Suprapubic skin (tissue), 3 donors: Measurements from ENCODE around the gene LRP8.

Experiments used
- POLR2A ChIP-seq, 2 donors: fragments of 450-650 bp; IDR thresholded peaks; one replicate each; pipeline ENCODE4 v1.6.1; 2017; ENCODE audit warnings: antibody characterized with exemption in 2 of 2, mild to moderate bottlenecking in 2 of 2, moderate library complexity in 2 of 2
- TF ChIP-seq, protein P1 (sequence below), 2 donors: fragments of 200-600 bp in 1 of 2; fragments of 450-650 bp in 1 of 2; sonication (generic) in 1 of 2; IDR thresholded peaks; one replicate each; pipeline ENCODE4 v1.5.1; 2016 to 2019; ENCODE audit warnings: antibody characterized with exemption in 2 of 2, mild to moderate bottlenecking in 1 of 2, moderate library complexity in 1 of 2

DNA sequence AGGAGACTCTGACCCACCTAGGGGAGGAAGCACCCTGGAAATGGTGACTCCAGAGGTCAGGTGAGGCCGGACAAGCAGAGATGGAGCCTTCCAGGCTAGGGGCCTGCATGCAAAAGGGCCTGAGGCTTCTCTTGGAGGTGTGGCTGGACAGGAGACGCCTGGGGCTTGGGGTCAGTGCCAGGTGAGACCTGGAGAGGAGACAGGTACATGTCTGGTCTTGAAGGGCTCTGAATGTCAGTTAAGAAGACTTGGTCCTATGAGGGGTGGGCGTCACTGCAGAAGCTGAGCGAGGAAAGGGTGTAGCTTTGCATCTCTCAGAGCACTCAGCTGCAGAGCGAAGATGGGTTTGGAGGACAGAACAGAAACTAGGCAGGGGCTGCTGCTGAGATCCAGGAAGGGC is 14.3 kb downstream of the LRP8 start:
- TF ChIP-seq, protein P1, sequence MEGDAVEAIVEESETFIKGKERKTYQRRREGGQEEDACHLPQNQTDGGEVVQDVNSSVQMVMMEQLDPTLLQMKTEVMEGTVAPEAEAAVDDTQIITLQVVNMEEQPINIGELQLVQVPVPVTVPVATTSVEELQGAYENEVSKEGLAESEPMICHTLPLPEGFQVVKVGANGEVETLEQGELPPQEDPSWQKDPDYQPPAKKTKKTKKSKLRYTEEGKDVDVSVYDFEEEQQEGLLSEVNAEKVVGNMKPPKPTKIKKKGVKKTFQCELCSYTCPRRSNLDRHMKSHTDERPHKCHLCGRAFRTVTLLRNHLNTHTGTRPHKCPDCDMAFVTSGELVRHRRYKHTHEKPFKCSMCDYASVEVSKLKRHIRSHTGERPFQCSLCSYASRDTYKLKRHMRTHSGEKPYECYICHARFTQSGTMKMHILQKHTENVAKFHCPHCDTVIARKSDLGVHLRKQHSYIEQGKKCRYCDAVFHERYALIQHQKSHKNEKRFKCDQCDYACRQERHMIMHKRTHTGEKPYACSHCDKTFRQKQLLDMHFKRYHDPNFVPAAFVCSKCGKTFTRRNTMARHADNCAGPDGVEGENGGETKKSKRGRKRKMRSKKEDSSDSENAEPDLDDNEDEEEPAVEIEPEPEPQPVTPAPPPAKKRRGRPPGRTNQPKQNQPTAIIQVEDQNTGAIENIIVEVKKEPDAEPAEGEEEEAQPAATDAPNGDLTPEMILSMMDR (IDR thresholded peaks at IDR 0.05): no peak
- no peak for TF ChIP-seq POLR2A (IDR thresholded peaks at IDR 0.05)
